HEK293T (cell line): Measurements from ENCODE around the gene CD247.

Experiments
- ARNT ChIP-seq: fragments of 450-650 bp; IDR thresholded peaks from 2 replicates; pipeline ENCODE4 v1.6.1; 2017; ENCODE audit warnings: mild to moderate bottlenecking
- BHLHE40 ChIP-seq: fragments of 450-650 bp; IDR thresholded peaks from 2 replicates; pipeline ENCODE4 v1.6.1; 2016; ENCODE audit warnings: mild to moderate bottlenecking, moderate library complexity, borderline replicate concordance
- ELF4 ChIP-seq: fragments of 450-650 bp; IDR thresholded peaks from 2 replicates; pipeline ENCODE4 v1.6.1; 2017; ENCODE audit warnings: antibody characterized with exemption
- FOXA1 ChIP-seq: fragments of 450-650 bp; IDR thresholded peaks from 2 replicates; pipeline ENCODE4 v1.6.1; 2016; ENCODE audit warnings: mild to moderate bottlenecking
- FOXK2 ChIP-seq: fragments of 450-650 bp; IDR thresholded peaks from 2 replicates; pipeline ENCODE4 v1.6.1; 2016; ENCODE audit warnings: mild to moderate bottlenecking
- FOXM1 ChIP-seq: fragments of 450-650 bp; IDR thresholded peaks from 2 replicates; pipeline ENCODE4 v1.6.1; 2017; ENCODE audit warnings: mild to moderate bottlenecking, borderline replicate concordance
- HDGF ChIP-seq: fragments of 450-650 bp; IDR thresholded peaks from 2 replicates; pipeline ENCODE4 v1.6.1; 2017; ENCODE audit warnings: antibody characterized with exemption, borderline replicate concordance
- NFRKB ChIP-seq: fragments of 450-650 bp; IDR thresholded peaks from 2 replicates; pipeline ENCODE4 v1.6.1; 2016; ENCODE audit warnings: mild to moderate bottlenecking, moderate library complexity
- PKNOX1 ChIP-seq: fragments of 450-650 bp; IDR thresholded peaks from 2 replicates; pipeline ENCODE4 v1.6.1; 2016
- SP1 ChIP-seq: fragments of 450-650 bp; IDR thresholded peaks from 2 replicates; pipeline ENCODE4 v1.6.1; 2017
- SUZ12 ChIP-seq: fragments of 450-650 bp; IDR thresholded peaks from 2 replicates; pipeline ENCODE4 v1.6.1; 2016; ENCODE audit warnings: mild to moderate bottlenecking
- TARDBP ChIP-seq: fragments of 450-650 bp; IDR thresholded peaks from 2 replicates; pipeline ENCODE4 v1.6.1; 2016

DNA sequence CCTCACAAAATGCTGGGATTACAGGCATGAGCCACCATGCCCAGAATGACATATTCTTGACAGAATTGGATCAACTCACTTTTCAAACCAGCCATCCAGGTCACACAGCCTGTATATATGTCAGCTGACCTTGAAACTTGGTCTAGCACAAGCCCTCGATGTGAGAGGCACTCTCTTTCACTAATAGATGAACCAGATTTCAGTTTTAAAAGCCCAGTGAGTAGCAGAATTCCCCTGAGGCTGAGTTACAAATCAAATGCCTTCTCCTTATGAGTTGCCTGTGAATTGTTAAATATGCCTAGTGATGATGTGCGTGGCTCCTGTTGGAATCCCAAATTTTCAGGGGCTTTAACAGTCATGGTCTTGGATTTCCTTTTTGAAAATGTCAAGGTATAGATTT lies 88.7 kb downstream of the CD247 start:
- TF ChIP-seq BHLHE40 (no peak), TARDBP (no peak), PKNOX1 (no peak), SUZ12 (no peak), ELF4 (no peak), NFRKB (no peak), FOXM1 (no peak), ARNT (no peak), SP1 (no peak), HDGF (no peak), FOXA1 (no peak), FOXK2 (no peak)
